ENCODE measurements around the gene USF2.

- TF ChIP-seq SUZ12 (IDR thresholded peaks at IDR 0.05; ENCODE audit: extremely low read depth, insufficient read depth, insufficient read length): no peak
- no peak for TF ChIP-seq ZNF274 (IDR thresholded peaks at IDR 0.05; ENCODE audit: low read depth, low read length)
These were observed 10.6 kb downstream of the USF2 start for GRCh38 chr19:35279374-35279773.

All from NT2/D1 (cell line).